Sigmoid colon (tissue), 4 donors: ENCODE measurements around the gene G3BP2.

Source experiments
- EP300 ChIP-seq, 4 donors: sonication (generic); formaldehyde crosslinking; IDR thresholded peaks; one replicate each; pipeline ENCODE4 v1.6.1; 2017; ENCODE audit warnings: antibody characterized with exemption in 4 of 4
- POLR2A ChIP-seq, 2 donors: fragments of 450-650 bp; IDR thresholded peaks; one replicate each; pipeline ENCODE4 v1.6.1; 2016; ENCODE audit warnings: antibody characterized with exemption in 2 of 2, mild to moderate bottlenecking in 2 of 2, moderate library complexity in 2 of 2
- POLR2AphosphoS5 ChIP-seq, 4 donors: sonication (generic); formaldehyde crosslinking; IDR thresholded peaks; one replicate each; pipeline ENCODE4 v1.6.1; 2017; ENCODE audit warnings: antibody characterized with exemption in 4 of 4
- TF ChIP-seq, protein P1 (sequence below), 4 experiments: fragments of 450-650 bp in 3 of 4; fragments of 200-600 bp in 1 of 4; IDR thresholded peaks; one replicate each; pipeline ENCODE4 v1.5.1; 2016 to 2019; ENCODE audit warnings: antibody characterized with exemption in 4 of 4, mild to moderate bottlenecking in 3 of 4, moderate library complexity in 2 of 4

DNA sequence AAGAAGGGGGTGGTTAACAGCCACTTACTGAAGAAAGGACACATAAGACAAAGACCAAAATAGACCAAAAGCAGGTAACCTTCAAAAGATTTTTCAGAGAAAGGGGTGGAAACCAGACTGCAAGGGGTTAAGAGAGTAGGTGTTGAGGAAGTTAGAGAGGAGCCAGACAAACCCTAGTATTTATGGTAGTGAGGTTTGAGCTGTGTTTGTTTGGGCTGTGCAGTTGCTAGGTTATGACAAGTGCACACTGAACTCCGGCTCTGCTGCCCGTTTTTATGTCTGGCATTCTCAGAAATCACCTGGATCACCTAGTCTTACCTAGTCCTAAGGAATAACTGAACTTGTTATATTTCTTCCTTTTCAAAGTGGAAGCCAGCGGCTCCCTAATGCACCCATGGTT, 22.9 kb upstream of the G3BP2 start:
- TF ChIP-seq, protein P1, sequence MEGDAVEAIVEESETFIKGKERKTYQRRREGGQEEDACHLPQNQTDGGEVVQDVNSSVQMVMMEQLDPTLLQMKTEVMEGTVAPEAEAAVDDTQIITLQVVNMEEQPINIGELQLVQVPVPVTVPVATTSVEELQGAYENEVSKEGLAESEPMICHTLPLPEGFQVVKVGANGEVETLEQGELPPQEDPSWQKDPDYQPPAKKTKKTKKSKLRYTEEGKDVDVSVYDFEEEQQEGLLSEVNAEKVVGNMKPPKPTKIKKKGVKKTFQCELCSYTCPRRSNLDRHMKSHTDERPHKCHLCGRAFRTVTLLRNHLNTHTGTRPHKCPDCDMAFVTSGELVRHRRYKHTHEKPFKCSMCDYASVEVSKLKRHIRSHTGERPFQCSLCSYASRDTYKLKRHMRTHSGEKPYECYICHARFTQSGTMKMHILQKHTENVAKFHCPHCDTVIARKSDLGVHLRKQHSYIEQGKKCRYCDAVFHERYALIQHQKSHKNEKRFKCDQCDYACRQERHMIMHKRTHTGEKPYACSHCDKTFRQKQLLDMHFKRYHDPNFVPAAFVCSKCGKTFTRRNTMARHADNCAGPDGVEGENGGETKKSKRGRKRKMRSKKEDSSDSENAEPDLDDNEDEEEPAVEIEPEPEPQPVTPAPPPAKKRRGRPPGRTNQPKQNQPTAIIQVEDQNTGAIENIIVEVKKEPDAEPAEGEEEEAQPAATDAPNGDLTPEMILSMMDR (IDR thresholded peaks at IDR 0.05) = no peak
- TF ChIP-seq POLR2A (IDR thresholded peaks at IDR 0.05) = no peak
- TF ChIP-seq EP300 (IDR thresholded peaks at IDR 0.05) = no peak
- no peak for TF ChIP-seq POLR2AphosphoS5 (IDR thresholded peaks at IDR 0.05)
